A204.1 (cell line): Measurements from ENCODE around the gene TPP2.

Experiments
- FAIRE-seq: peaks from 2 replicates; lab custom pipeline; 2012; peaks lifted over from hg19 to GRCh38; lab: Jason Lieb, UNC

Gene TPP2

DNA sequence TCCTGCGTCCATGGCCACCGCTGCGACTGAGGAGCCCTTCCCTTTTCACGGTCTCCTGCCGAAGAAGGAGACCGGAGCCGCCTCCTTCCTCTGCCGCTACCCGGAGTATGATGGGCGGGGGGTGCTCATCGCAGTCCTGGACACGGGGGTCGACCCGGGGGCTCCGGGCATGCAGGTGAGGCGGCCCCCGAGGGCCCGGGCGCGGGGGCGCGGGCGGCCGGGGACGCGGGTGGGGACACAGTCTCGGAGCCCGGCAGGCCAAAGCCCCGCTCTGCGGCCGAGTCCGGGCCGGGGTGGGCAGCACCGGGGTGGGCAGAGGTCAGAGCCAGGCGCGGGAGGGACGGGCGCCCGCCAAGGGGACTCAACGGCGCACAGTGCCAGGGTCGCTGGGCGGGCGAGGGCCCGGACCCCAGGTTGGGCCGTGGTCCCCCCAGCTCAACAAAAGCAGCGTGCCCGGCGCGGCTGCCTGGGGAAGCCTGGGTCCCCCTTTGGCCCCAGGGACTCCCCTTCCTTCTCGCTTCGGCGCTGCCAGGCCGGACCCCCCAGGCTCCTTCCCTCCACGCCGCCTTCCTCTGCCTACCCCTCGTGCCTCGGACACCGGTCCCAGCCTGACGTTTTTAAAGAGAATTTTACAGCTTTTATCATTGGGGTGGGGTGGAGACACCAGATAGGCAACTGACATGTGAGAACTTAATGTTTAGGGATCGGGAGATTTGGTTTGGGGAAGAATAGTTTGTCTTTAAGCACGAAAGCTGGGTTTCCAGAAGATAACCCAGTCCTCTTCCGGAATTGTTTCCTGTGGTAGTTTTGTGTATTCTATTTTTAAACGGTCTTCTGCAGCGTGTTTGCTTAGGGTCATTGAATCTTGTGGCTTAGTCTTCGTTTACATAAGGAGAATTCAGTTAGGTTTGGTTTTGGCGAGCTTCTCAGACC is 509 bp downstream of the TPP2 start:
- no peak for FAIRE-seq

DNA sequence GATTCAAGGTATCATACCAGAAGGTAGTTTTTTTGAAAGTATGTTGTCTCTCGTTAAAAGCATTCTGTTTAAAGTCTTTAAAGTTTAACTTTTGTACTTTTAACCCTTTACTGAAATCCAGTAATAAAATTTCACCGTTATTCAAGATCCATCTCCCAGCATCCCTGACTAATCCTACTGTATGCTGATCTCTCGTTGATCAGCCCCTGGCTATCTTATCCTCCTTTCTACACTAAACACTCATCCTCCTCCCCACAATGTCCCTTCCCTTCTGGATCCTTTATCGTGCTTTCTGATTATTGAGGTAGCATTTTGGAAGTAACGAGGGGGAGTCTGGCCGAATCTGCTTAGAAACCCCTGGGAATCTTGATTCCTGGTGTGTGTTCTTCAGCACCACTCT is 1.3 kb downstream of the TPP2 start:
- FAIRE-seq, result no peak

DNA sequence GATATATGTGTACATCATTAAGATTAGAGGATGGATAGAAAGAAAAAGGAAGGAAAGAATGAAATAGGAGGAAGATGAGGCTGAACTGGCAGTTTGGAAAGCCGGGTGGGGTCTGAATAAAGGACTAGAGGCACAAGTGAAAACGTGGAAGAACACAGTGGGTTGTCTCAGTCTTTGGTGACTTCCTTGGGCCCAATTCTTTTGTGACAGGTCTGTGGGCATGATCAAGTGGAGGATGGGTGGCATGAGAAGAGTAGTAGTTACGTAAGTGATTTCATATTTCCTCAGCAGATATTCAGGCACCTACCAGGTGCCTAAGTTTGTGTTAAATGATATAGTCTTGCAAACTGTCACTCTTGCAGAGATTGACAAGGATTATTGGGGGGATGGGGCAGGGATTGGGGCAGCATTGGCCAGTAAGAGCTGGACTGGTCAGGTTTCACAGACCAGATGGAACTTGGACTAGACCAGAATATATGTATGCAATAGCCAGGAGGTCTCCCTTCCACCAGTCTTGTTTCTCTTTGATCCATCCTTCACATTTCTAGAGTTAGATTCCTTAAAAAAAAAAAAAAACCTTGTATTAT is 2.7 kb downstream of the TPP2 start:
- FAIRE-seq, result no peak

DNA sequence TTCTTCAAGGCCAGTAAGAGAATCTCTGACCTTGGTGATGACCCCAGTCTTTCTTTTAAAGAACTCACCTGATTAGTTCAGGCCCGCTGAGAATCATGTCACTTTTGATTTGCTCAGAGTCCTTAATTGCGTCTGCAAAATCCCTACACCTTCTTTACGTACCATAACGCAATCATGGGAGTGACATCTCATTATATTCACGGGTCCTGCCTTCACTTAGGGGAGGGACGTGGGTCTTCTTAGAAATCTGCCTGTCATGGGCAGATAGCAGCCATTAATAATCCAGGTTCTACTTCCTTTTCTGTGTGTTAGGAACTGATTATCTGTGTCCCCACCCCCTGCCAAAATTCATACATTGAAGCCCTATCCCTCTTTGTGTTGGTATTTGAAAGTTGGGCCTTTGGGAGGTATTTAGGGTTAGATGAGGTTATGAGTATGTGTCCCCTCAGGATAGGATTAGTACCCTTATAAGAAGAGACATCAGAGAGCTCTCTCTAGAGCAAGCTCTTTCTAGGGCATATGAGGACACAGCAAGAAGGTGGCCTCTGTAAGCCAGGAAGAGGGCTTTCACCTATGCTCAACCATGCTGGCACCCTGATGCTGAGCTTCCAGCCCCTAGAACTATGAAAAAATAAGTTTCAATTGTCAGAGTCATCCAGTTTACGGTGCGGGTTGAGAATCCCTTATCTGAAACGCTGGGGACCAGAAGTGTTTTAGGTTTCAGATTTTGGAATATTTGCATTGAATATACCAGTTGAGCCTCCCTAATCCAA is 9.9 kb downstream of the TPP2 start:
- FAIRE-seq, result no peak

DNA sequence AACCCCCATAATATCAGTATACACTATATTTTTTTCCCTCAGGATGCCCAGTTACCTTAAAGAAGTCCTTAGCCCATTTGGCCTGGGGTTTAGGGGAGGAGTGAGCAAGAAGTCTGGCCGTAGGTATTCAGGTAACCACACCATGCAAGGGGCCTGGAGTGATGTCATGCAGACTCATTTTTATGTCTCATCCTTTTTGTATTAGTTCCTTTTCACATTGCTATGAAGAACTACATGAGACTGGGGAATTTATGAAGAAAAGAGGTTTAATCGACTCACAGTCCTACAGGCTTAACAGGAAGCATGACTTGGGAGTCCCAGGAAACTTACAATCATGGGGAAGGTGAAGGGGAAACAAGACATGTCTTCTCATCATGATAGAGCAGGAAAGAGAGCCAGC is 12.2 kb downstream of the TPP2 start:
- FAIRE-seq, result no peak

DNA sequence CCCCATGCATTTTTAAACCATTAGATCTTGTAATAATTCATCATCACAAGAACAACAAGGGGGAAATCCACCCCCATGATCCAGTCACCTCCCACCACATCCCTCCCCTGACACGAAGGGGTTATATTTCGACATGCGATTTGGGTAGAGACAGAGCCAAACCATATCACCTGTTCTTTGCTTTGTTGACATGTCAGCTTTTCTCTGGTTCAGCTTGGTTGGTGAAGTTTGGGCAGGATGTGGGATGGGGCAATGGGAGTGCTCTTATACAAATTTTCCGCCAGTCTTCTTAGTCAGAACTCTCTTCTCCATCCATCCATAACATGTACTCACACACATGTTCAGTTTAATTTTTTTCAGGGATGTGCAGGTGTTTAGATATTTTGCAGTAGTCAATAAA is 12.9 kb downstream of the TPP2 start:
- no peak for FAIRE-seq

DNA sequence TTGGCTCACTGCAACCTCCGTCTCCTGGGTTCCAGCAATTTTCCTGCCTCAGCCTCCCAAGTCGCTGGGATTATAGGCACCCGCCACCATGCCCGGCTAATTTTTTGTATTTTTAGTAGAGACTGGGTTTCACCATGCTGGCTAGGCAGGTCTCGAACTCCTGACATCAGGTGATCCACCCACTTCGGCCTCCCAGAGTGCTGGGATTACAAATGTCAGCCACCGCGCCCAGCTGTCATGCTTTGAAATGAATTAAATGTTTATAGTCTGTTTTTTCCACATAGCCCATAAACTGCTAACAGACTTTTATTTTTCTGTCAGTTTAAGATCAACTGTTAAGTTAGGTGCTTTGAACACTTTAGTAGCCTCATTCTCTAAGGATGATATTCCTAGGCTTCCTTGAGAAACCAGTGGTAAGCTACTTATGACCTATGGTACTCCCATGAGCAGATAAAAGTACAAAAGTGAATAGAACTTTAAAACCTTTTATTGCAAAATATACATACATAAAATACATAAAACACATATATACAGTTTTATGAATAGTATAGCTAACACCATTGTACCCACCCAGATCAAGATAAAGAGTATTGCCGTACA is 13.6 kb downstream of the TPP2 start:
- no peak for FAIRE-seq

DNA sequence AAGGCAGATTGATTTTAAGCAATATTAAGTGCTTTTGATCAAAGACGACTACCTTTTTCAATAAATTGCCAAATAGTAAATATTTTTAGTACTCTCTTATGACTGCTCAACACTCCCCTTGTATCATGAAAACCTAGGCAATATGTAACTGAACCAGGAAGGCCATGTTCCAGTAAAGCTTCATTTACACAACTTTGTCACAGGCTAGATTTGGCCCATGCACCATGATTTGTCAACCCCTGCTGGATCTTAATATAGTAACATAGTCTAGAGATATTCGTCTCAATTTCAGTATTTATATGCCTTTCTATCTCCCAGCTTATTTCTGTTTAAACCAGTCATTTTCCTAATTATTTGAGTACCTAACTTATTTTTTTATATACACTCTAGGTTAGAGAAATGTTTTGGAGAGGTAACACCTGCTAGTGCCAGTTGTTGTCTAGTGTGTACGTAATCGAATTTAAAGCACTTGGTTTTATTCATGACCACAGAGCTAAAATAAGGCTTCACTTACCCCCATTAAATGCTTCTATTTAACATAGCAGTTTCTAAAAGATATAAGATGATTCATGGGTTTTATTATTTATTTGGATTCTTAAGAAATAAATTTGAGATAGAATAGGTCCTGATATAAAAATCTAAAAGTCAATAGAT is 21.0 kb downstream of the TPP2 start:
- no peak for FAIRE-seq

DNA sequence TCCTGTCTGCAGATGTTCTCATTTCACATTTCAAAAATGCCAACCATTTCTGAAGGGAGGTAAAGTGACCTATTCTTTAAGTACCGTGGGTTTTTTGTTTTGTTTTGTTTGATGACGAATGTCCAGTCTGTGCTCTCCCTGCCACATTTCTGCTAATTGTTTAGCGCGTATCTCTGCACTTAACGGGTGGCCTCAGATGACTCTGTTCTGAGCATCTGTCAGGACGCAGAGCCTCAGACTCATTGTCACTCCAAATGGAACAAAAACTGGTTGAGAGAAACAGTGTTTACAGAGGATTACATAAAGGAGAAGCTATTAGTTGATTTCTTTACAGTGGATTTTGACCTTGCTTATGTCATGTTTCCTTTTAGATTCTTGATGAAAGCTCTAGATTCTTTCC is 23.7 kb downstream of the TPP2 start:
- FAIRE-seq, result no peak

DNA sequence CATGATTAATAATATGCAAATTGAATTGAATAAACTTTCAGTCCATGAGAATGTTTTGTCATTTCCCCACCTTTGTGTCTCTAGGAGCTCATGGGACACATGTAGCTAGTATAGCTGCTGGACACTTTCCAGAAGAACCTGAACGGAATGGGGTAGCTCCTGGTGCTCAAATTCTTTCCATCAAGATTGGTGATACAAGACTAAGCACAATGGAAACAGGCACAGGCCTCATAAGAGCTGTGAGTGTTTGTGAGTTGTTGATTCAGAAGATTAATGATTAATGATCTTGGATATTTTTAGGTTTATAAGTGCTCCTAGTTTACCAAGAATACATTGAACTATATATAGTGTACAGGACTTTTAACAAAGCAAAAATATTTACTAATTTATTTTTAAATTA is 30.1 kb downstream of the TPP2 start:
- FAIRE-seq, result no peak

DNA sequence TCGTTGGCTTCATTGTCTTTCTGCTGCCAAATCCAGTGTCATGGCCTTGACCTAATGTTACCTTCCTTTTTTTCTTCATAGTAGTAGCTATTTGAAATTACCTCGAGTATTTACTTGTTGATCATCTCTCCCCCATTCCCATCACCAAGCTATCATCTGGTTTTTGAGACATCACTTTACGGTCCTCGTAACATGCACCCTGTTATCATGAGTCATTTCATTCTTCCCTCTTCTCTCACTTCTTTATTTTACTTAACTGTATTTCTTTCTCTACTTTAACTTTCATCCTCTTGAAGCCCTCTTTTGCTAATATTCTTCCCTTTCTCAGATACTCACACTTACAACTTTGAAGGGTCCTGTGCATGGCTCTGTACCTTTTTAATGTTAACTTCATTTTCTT is 31.8 kb downstream of the TPP2 start:
- FAIRE-seq, result no peak

DNA sequence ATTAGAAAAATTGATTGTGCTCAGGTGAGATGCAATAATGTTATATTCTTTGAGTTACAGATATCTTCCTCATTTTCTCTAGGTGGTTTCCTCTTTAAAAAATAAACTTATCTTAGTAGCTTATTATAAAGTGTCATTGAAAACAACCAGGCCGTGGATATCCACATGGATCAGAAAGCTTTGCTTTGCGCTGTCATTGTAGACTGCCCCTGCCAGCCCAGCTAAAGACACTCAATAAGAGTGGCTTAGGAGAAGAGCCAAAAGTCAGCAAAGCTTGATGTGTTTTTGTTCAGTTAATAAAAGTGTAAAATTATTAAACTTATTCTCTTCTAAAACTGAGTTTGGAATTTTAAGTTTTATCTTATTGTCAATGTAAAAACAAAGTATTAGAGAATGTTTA is 34.4 kb downstream of the TPP2 start:
- no peak for FAIRE-seq

DNA sequence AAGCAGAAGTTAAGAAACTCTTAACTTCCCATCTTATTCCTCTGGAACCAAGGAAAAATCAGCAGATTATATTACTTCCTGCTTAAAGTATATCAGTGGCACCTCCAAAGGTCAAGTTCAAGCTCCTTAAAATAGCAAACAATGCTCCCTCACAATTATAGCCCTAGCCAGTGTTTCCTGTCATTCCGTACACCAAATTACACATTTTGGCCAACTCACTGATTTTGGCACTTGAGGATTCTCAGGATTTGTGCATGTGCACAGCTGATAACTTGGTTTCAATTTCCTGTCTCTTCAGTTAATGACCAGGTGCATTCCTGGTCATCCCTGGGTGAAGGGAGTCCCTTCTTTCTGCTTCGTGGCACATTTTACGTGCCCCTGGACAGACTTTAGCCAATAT is 42.0 kb downstream of the TPP2 start:
- no peak for FAIRE-seq

DNA sequence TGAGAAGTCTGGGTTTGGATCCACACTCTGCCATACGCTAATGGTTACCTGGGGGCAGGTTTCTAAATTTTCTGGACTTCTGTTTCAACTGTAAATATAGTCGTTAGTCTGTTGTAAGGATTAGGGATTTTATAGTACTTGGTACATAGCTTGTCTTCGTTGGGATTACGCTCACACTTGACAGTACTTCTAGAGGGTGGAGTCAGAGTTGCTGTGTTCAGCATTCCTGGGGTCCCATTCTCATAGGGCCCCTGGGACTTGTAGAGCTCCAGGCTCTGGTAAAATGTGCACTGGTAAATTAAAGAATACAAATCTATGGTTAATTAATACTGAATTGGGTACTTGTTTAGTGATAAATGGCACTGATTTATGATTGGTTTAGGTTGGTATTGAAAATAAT is 45.2 kb downstream of the TPP2 start:
- FAIRE-seq, result no peak

DNA sequence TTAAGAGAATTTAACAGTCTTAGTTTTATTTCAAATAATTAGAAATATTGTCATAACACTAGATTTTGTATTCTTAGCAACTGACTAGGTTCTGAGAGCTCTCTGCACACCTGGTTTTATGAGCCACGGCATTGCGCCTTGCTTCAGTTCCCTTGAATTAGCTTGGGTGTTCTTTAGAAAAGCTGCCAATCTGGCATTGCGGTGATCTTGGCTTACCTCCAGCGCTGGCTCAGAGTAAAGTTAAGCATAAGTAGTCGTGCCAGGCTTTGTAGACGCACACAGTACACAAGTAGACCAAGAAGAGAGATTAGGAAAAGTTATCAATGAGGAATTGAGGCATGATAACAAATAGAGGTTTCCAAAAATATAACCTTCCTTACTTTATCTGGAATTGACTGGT is 45.7 kb downstream of the TPP2 start:
- no peak for FAIRE-seq

DNA sequence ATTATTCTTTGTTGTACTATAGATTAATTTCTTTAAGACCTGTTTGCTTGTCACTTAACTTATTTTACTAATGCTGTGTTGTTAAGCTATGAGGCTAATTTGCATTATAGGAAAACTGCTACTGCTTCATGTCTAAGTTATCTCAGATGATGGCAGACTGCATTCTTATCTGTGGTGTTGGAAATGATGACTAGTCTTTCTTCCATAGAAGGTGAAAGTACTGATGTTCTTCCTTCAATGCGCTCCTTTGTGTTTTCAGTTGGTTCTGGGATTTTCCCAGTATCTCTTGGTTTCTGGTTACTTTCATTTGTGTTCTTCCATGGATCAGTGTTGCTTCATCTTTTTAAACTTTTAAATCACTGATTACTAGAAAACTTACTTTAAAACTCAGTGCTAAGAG is 46.9 kb downstream of the TPP2 start:
- no peak for FAIRE-seq

DNA sequence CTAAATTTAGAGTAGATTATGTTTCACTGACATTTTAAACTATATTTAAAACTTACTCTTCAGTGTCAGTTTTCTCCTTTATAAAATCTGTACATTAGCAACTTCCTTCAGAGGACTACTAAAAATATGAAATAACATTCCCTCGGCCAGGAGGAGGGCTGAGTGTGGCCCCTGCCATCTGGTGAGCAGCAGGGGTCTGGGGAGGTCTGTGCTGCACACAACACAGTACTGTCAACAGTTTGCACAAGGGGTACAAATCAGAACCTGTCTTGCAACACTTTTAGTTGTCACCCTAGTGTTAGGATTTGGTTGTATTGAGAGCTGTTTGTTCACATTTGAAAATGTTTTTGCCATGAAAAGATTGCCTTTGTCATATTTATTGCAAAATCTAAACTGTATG is 48.9 kb downstream of the TPP2 start:
- FAIRE-seq, result no peak

DNA sequence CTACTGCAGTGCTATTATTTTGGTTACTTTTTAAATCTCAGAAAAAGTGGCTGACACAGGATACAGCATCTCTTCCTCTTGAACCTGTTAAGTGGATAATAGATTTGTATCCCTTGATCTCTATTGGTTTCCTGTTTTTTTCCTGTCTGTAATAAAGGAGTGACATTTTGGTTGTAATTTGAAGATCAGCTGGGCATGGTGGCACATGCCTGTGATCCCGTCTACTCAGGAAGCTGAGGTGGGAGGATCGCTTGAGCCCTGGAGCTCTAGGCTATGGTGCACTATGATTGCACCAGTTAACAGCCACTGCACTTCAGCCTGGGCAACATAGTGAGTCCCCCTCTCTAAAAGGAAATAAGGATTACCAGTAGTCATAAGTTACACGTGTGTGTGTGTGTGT is 51.3 kb downstream of the TPP2 start:
- no peak for FAIRE-seq

DNA sequence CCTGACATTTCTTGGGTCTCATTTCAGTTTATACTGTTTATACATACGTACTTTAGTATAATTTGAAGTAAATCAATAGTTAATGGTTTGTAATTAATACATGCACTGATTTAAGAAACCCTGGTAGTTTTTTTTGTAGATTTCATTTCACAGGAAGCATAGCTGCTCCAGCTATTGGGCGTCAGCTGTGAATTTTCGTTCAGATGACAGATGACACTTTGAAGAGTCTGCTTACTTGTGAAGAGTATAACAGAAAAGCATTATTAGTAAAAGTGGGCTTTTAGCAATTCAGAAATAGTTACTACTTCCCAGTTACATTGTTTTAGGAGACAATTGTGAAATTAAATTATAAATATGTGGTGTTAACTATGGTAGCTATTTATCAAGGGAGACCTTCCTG is 53.7 kb downstream of the TPP2 start:
- no peak for FAIRE-seq

DNA sequence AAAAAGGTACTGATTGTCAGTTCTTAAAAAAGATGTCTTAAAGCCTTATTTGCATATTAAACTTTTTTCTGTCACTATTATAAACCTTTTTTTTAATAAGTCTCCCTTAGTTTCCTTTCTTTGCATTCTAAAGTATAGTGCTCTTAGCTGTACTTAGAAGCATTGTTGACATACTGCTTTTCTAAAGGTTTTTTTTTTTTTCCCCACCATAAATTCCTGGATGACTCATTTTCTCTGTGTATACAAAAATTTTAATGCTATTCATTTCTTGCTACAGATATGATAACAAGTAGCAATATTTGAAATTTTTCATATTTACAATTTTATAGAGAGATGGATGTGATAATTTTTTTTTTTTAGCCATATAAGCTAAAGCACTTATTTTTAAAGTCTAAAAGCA is 54.6 kb downstream of the TPP2 start:
- no peak for FAIRE-seq

DNA sequence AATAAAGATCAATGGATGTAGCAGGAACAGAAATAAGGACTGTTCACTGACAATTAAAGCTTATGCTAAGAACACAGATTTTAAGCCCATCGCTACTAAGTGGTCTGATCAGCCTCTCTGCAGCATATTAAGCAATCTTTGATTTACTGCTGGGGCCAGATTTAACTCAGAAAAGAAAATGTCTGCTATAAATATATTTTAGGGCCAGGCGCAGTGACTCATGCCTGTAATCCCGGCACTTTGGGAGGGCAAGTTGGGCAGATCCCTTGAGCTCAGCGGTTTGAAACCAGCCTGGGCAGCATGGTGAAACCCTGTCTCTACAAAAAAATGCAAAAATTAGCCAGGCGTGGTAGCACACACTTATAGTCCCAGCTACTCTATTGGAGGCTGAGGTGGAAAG is 55.1 kb downstream of the TPP2 start:
- no peak for FAIRE-seq

DNA sequence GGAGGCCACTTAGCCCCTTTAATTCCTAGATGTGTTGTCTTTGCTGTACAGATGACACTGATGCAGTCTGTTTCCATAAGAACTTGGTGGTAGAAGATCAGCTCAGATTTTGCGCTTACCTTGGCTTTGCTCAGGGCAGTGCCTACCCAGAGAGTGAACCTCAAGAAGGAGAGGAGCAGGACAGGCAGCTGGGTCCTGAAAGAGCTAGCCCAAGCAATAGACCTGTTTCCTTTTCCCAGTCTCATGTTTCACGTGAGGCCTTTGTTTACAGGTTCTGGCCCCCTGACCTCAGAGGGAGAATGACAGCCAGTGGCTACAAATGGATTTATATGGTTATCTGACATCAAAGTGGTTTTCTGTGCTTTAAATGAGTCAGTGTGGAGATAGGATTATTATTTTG is 58.0 kb downstream of the TPP2 start:
- no peak for FAIRE-seq
